NCI-H526 treated with DMSO at 0.1 percent for 48 hours (cell line): ENCODE data around the gene SPINT4.

Experiments
- DNase-seq: peaks from one replicate; lab custom pipeline; 2025; lab: John Stamatoyannopoulos, UW

The SPINT4 gene

DNA sequence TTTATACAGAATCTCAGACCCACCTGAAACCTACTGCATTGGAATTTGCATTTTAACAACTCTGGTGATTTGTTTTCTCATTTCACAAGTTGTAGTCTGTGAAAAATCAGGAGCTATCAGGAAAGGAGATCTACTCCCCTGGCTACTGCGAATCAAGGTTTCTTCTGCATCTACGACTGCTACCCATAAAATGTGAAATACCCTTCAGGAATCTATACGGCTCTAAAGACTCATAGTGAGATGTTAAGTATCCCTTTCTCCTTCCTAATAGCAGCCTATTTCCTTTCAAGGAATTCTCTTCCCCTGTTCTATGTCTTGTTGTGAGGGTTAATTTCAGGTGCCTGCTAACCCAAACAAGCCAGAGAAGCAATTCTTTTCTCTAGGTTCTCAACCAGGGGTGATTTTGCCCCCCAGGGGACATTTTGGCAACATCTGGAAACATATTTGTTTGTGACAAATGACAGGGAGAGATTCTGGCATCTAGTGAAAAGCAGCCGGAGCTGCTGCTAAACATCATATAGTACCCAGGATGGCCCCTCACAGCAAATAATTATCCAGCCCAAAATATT lies 43.2 kb downstream of the SPINT4 start:
- DNase-seq = no peak

DNA sequence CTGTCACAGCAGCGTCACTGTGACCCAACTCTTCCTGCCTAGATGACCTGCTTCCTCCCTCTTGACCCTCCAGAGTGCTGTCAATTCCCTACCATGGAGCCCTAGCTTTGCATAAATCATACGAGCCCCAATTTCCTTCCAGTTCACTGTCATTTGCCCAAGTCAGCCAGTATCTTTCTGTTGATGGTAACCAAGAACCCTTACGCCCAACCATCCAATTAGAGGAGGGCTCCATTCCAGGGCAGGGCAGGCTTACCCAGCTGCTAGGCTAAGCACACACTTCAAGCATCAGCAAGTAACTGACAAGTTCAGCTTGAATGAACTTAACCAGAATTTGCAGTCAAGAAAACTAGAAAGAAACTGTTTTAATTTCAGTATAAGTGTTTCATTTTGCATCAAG lies 43.8 kb downstream of the SPINT4 start:
- no peak for DNase-seq

DNA sequence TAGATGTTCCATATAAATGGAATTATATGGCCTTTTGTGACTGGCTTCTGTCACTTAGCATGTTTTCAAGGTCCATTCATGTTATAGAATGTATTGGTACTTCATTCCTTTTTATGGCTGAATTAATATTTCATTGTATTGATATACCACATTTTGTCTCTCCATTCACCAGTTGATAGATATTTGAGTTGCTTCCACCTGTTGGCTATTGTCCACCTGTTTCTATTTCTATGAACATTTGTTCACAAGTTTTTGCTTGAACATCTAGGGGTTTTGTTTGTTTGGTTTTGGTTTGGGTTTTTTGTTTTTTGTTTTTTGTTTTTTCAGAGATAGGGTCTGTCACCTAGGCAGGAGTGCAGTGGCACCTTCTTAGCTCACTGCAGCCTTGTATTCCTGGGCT lies 46.3 kb downstream of the SPINT4 start:
- DNase-seq = no peak

DNA sequence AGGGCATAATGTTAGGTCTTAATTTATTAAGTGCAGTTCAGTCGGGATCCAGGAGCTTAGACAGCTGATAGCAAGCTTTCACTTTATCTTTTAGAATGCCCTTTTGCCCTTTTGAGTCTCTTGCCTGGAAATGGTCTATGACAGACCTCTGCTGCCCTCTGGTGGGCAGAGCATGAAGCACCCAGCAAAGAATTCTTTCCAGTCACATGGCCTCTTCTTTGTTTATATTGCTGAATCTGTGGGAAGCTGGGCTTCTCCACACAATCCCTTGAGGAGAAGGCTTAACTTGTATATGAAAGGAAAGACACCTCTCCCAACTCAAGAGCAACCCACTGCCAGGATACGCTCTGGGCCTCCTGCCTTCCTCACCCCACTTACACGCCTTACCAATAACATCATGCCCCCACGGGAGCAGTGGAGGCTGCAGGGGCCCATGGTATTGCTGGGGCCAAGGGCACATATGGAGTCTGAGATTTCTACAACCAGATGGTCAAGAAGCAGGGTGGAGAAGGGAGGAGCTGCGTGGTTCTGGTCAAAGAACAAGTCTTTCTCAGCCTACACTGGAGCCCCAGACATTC lies 49.1 kb downstream of the SPINT4 start:
- DNase-seq = peak; percentile 64

DNA sequence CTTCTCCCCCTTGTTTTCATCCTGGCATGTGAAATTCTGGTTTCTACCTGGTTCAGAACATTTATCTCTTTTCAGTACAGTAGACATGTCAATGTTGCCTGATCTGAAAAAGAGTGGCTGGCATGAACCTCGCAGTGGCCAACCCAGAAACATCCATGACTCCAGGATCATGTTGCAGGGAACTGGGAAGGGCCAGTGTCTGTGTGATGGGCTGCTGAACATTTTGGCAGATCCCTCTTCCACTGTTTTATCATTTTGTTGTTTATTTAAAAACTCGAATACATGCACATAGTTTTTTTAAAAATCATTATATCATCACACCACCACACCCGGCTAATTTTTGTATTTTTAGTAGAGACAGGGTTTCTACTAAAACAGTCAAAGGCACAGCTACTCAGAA lies 50.5 kb downstream of the SPINT4 start:
- no peak for DNase-seq

DNA sequence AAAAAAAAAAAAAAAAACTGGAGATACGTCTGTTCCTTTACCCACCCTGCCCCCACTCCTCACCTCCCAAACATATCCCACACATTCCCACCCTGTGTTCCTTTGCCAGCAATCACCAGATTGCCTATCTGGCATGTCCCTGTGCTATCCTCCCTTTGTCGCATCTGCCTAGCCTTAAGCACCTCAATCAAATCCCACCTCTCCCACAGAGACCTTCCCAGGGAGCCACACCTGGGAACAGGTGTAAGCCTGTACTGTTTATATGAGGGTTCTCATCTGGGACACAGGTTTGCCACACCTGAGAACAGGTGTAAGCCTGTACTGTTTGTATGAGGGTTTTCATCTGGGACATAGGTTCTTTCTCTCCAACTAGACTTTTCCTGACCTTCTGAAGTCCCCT lies 52.8 kb downstream of the SPINT4 start:
- no peak for DNase-seq

DNA sequence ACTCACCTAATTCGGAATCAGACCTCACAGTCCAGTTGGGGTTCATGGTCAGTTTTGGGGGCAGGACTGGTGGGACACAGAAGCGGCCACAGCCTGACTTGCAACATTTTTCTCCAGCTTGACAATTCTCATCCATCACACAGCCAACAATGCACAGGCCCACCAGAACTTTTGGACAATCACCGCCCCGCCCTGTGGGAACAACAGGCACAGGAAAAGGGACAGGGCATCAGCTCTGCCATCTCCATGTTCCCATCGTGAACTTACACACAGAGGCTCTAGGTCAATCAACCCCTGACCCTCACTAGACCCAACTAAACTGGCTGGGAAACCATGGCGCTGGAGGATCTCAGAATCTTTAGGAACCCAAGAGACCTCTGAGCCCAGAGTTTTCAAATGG lies 53.3 kb downstream of the SPINT4 start:
- DNase-seq = no peak
